Skeletal muscle satellite cell (primary cell): ENCODE results near the gene PPL.

ENCODE experiments used
- H3K27me3 ChIP-seq: 2 replicates; pipeline ENCODE4 v1.7.0; 2013; ENCODE audit warnings: low read length; ENCODE audit not compliant: control insufficient read depth, insufficient read depth
- H3K36me3 ChIP-seq: 2 replicates; pipeline ENCODE4 v1.7.0; 2013; ENCODE audit warnings: mild to moderate bottlenecking, control low read depth, low read length; ENCODE audit not compliant: insufficient read depth
- H3K4me1 ChIP-seq: 2 replicates; pipeline ENCODE4 v1.7.0; 2013; ENCODE audit warnings: low read length; ENCODE audit not compliant: control insufficient read depth, insufficient read depth
- H3K4me2 ChIP-seq: 2 replicates; pipeline ENCODE4 v1.7.0; 2013; ENCODE audit warnings: mild to moderate bottlenecking, low read length
- H3K4me3 ChIP-seq: 2 replicates; pipeline ENCODE4 v1.7.0; 2013; ENCODE audit warnings: low read length
- H3K9ac ChIP-seq: 2 replicates; pipeline ENCODE4 v1.7.0; 2013; ENCODE audit warnings: mild to moderate bottlenecking, low read depth, low read length, moderate library complexity
- H3K9me3 ChIP-seq: replicated peaks from 2 replicates; pipeline ENCODE4 v1.7.0; 2013; ENCODE audit warnings: mild to moderate bottlenecking, control low read depth, low read length

The PPL gene

GRCh38 chr16:4890686-4891085 lies 46.3 kb downstream of the PPL start:
- H3K9me3 ChIP-seq: no peaks in the 10 kb centered on the region
- H3K4me2 ChIP-seq: no peak overlapping the region
- peaks cover 10% of the 10 kb centered on the region for H3K4me1 ChIP-seq
- H3K9ac ChIP-seq: no peak overlapping the region
- peaks cover 26% of the 10 kb centered on the region for H3K36me3 ChIP-seq
- H3K4me3 ChIP-seq: no peak overlapping the region
- peaks cover under 1% of the 10 kb centered on the region for H3K27me3 ChIP-seq

- Histone ChIP-seq H3K4me1 (peaks cover 10% of the 10 kb centered on the region), H3K9ac (no peak overlapping the region), H3K27me3 (no peaks in the 10 kb centered on the region), H3K4me3 (no peak overlapping the region), H3K9me3 (no peaks in the 10 kb centered on the region), H3K36me3 (peaks cover 33% of the 10 kb centered on the region), H3K4me2 (no peak overlapping the region)
Measured at GRCh38 chr16:4890026-4890425, 46.9 kb downstream of the PPL start.

GRCh38 chr16:4888428-4889135 lies 48.4 kb downstream of the PPL start:
- Histone ChIP-seq H3K9ac (no peak overlapping the region), H3K27me3 (no peaks in the 10 kb centered on the region), H3K4me1 (peaks cover 10% of the 10 kb centered on the region), H3K4me3 (no peak overlapping the region), H3K36me3 (peaks cover 47% of the 10 kb centered on the region), H3K9me3 (no peaks in the 10 kb centered on the region), H3K4me2 (no peak overlapping the region)

- Histone ChIP-seq H3K4me2 (no peak overlapping the region), H3K4me1 (peaks cover 13% of the 10 kb centered on the region), H3K9ac (no peak overlapping the region), H3K9me3 (no peaks in the 10 kb centered on the region), H3K4me3 (no peak overlapping the region), H3K36me3 (peaks cover 68% of the 10 kb centered on the region), H3K27me3 (no peaks in the 10 kb centered on the region)
Measured at GRCh38 chr16:4886151-4886550, 50.8 kb downstream of the PPL start.

- no peak overlapping the region for H3K4me2 ChIP-seq
- H3K27me3 ChIP-seq: no peaks in the 10 kb centered on the region
- no peak overlapping the region for H3K4me3 ChIP-seq
- peaks cover 13% of the 10 kb centered on the region for H3K4me1 ChIP-seq
- no peaks in the 10 kb centered on the region for H3K9me3 ChIP-seq
- no peak overlapping the region for H3K9ac ChIP-seq
- H3K36me3 ChIP-seq: peaks cover 78% of the 10 kb centered on the region
Measured at GRCh38 chr16:4884972-4885874, 51.7 kb downstream of the PPL start.

GRCh38 chr16:4884209-4884608 lies 52.7 kb downstream of the PPL start:
- no peaks in the 10 kb centered on the region for H3K9me3 ChIP-seq
- no peak overlapping the region for H3K4me3 ChIP-seq
- peaks cover 82% of the 10 kb centered on the region for H3K36me3 ChIP-seq
- H3K9ac ChIP-seq: no peak overlapping the region
- no peak overlapping the region for H3K4me2 ChIP-seq
- H3K4me1 ChIP-seq: peaks cover 16% of the 10 kb centered on the region
- no peaks in the 10 kb centered on the region for H3K27me3 ChIP-seq

- Histone ChIP-seq H3K4me3 (no peak overlapping the region), H3K36me3 (peaks cover 86% of the 10 kb centered on the region), H3K9ac (no peak overlapping the region), H3K9me3 (no peaks in the 10 kb centered on the region), H3K27me3 (no peaks in the 10 kb centered on the region), H3K4me1 (peaks cover 23% of the 10 kb centered on the region), H3K4me2 (no peak overlapping the region)
Measured at GRCh38 chr16:4883501-4883900, 53.4 kb downstream of the PPL start.

GRCh38 chr16:4882633-4883285 lies 54.2 kb downstream of the PPL start:
- no peaks in the 10 kb centered on the region for H3K27me3 ChIP-seq

GRCh38 chr16:4882000-4882632 lies 54.8 kb downstream of the PPL start:
- no peaks in the 10 kb centered on the region for H3K9me3 ChIP-seq
- no peak overlapping the region for H3K4me3 ChIP-seq
- peaks cover 23% of the 10 kb centered on the region for H3K4me1 ChIP-seq
- H3K36me3 ChIP-seq: peaks cover 89% of the 10 kb centered on the region
- no peaks in the 10 kb centered on the region for H3K27me3 ChIP-seq
- H3K9ac ChIP-seq: no peak overlapping the region
- H3K4me2 ChIP-seq: no peak overlapping the region

More at GRCh38 chr16:4882633-4883285, 54.2 kb downstream of the PPL start:
- Histone ChIP-seq H3K4me3 (no peak overlapping the region), H3K4me2 (no peak overlapping the region), H3K4me1 (peaks cover 23% of the 10 kb centered on the region), H3K9me3 (no peaks in the 10 kb centered on the region), H3K36me3 (peaks cover 89% of the 10 kb centered on the region), H3K9ac (no peak overlapping the region)

- no peaks in the 10 kb centered on the region for H3K27me3 ChIP-seq
- peaks cover 87% of the 10 kb centered on the region for H3K36me3 ChIP-seq
- no peaks in the 10 kb centered on the region for H3K9me3 ChIP-seq
- no peak overlapping the region for H3K9ac ChIP-seq
- H3K4me3 ChIP-seq: no peak overlapping the region
- H3K4me2 ChIP-seq: no peak overlapping the region
- H3K4me1 ChIP-seq: peaks cover 23% of the 10 kb centered on the region
Measured at GRCh38 chr16:4880006-4880580, 56.9 kb downstream of the PPL start.

- Histone ChIP-seq H3K4me3 (no peak overlapping the region), H3K9ac (no peak overlapping the region), H3K4me2 (no peak overlapping the region), H3K9me3 (no peaks in the 10 kb centered on the region), H3K4me1 (peaks cover 23% of the 10 kb centered on the region), H3K27me3 (no peaks in the 10 kb centered on the region), H3K36me3 (peaks cover 87% of the 10 kb centered on the region)
Measured at GRCh38 chr16:4879049-4879448, 57.9 kb downstream of the PPL start.
